SK-N-SH (cell line): ENCODE results near the gene FEZF1. TPM values are rescaled to one million over a fixed set of nuclear protein-coding genes. Genes with fewer than 3 reads are reported as not detected.

ENCODE experiments used
- CTCF ChIA-PET: fragments of 300-600, 350-600 bp; formaldehyde crosslinking; extraction: SDS; loops from one replicate; lab custom pipeline; 2021; lab: Yijun Ruan, JAX
- POLR2A ChIA-PET: fragments of 350-600 bp; sonication (Branson Sonifier 250); formaldehyde crosslinking; extraction: SDS; loops from one replicate; lab custom pipeline; 2020; ENCODE audit warnings: antibody characterized with exemption, inconsistent platforms; lab: Yijun Ruan, JAX
- DNase-seq: peaks from one replicate; pipeline ENCODE4 v3.0.0; 2012
- H2AFZ ChIP-seq: fragments of 200-600 bp; sonication (generic); 2 replicates; pipeline ENCODE4 v1.8.1; 2016; ENCODE audit warnings: antibody characterized with exemption, mild to moderate bottlenecking, low read depth
- H3F3A ChIP-seq: fragments of 200-600 bp; sonication (generic); replicated peaks from 2 replicates; pipeline ENCODE3; 2016; ENCODE audit warnings: antibody characterized with exemption, mild to moderate bottlenecking; ENCODE audit not compliant: insufficient read depth
- H3K27ac ChIP-seq, 2 experiments: fragments of 200-500 bp in 1 of 2; fragments of 200-600 bp in 1 of 2; sonication (Bioruptor generic) in 1 of 2; sonication (generic), shearing (Covaris generic) in 1 of 2; 2 replicates each; pipeline versions ENCODE4 v1.5.1 to v1.6.1; 2014 to 2016; ENCODE audit warnings: low read depth in 2 of 2, inconsistent platforms in 1 of 2, low read length in 1 of 2, mild to moderate bottlenecking in 1 of 2, mixed read lengths in 1 of 2
- H3K27me3 ChIP-seq: fragments of 200-600 bp; sonication (generic), shearing (Covaris generic); 2 replicates; pipeline ENCODE4 v1.6.1; 2016; ENCODE audit warnings: mixed run types; ENCODE audit not compliant: insufficient read depth
- H3K36me3 ChIP-seq, 2 experiments: fragments of 200-500 bp in 1 of 2; fragments of 200-600 bp in 1 of 2; sonication (Bioruptor generic) in 1 of 2; sonication (generic) in 1 of 2; replicated peaks in 1 of 2; 2 replicates each; pipeline versions ENCODE3 to v1.5.1; 2014 to 2016; ENCODE audit warnings: low read length in 1 of 2, mild to moderate bottlenecking in 1 of 2; ENCODE audit not compliant: insufficient read depth in 2 of 2, control insufficient read depth in 1 of 2
- H3K4me1 ChIP-seq, 2 experiments: fragments of 200-500 bp in 1 of 2; fragments of 200-600 bp in 1 of 2; sonication (Bioruptor generic) in 1 of 2; sonication (generic), shearing (Covaris generic) in 1 of 2; 2 replicates each; pipeline versions ENCODE4 v1.5.1 to v1.6.1; 2014 to 2016; ENCODE audit warnings: low read depth in 1 of 2, low read length in 1 of 2, mixed run types in 1 of 2; ENCODE audit not compliant: insufficient read depth in 2 of 2, control insufficient read depth in 1 of 2
- H3K4me2 ChIP-seq: fragments of 200-600 bp; sonication (generic), shearing (Covaris generic); 2 replicates; pipeline ENCODE4 v1.6.1; 2017; ENCODE audit warnings: mixed run types
- H3K4me3 ChIP-seq, 2 experiments: fragments of 200-500 bp in 1 of 2; fragments of 200-600 bp in 1 of 2; sonication (Bioruptor generic) in 1 of 2; sonication (generic), shearing (Covaris generic) in 1 of 2; 2 replicates each; pipeline versions ENCODE4 v1.5.1 to v1.8.1; 2014 to 2016; ENCODE audit warnings: low read depth in 2 of 2, inconsistent platforms in 1 of 2, low read length in 1 of 2, mild to moderate bottlenecking in 1 of 2, mixed read lengths in 1 of 2, moderate library complexity in 1 of 2
- H3K79me2 ChIP-seq: fragments of 200-600 bp; sonication (generic); 2 replicates; pipeline ENCODE4 v1.8.1; 2017; ENCODE audit warnings: mild to moderate bottlenecking; ENCODE audit not compliant: insufficient read depth
- H3K9ac ChIP-seq: fragments of 200-600 bp; sonication (generic); 2 replicates; pipeline ENCODE4 v1.6.1; 2017; ENCODE audit warnings: mixed run types
- H3K9me2 ChIP-seq: fragments of 200-600 bp; sonication (generic); 2 replicates; pipeline ENCODE4 v1.6.1; 2017; ENCODE audit warnings: mixed run types
- H3K9me3 ChIP-seq: fragments of 200-600 bp; sonication (generic); 2 replicates; pipeline ENCODE4 v1.6.1; 2017; ENCODE audit warnings: mixed run types, mild to moderate bottlenecking, moderate library complexity
- H4K20me1 ChIP-seq: fragments of 200-600 bp; sonication (generic); 2 replicates; pipeline ENCODE4 v1.6.1; 2017; ENCODE audit warnings: mild to moderate bottlenecking, mixed run types; ENCODE audit not compliant: insufficient read depth
- CHD2 ChIP-seq: fragments of 150-350 bp; IDR thresholded peaks from 2 replicates; pipeline ENCODE4 v1.6.1; 2018; ENCODE audit warnings: low read length; ENCODE audit not compliant: partially characterized antibody
- ELF1 ChIP-seq: IDR thresholded peaks from 2 replicates; pipeline ENCODE4 v1.4.0; 2012
- EP300 ChIP-seq, 2 experiments: IDR thresholded peaks; 2 replicates each; pipeline versions ENCODE4 v1.4.0 to v1.6.1; 2012; ENCODE audit warnings: borderline replicate concordance in 1 of 2, low read depth in 1 of 2, low read length in 1 of 2
- FOXJ3 ChIP-seq: sonication (generic); formaldehyde crosslinking; IDR thresholded peaks from 2 replicates; pipeline ENCODE4 v1.5.1; 2020; ENCODE audit warnings: mild to moderate bottlenecking, missing genetic modification reagents
- FOXM1 ChIP-seq: IDR thresholded peaks from 2 replicates; pipeline ENCODE4 v1.4.0; 2012; ENCODE audit warnings: low read depth, mild to moderate bottlenecking
- GABPA ChIP-seq: IDR thresholded peaks from 2 replicates; pipeline ENCODE4 v1.4.0; 2012; ENCODE audit warnings: low read depth, mild to moderate bottlenecking
- IRF3 ChIP-seq: fragments of 150-350 bp; IDR thresholded peaks from 2 replicates; pipeline ENCODE4 v1.6.1; 2016; ENCODE audit warnings: mild to moderate bottlenecking, low read depth, low read length
- JUND ChIP-seq: IDR thresholded peaks from 2 replicates; pipeline ENCODE4 v1.4.0; 2012
- MXI1 ChIP-seq: IDR thresholded peaks from 2 replicates; pipeline ENCODE4 v1.6.1; 2012; ENCODE audit warnings: mild to moderate bottlenecking, low read depth, low read length, improper control_type of control experiment
- NRF1 ChIP-seq: IDR thresholded peaks from 2 replicates; pipeline ENCODE4 v1.6.1; 2012; ENCODE audit warnings: low read depth, mild to moderate bottlenecking, low read length
- PBX3 ChIP-seq: IDR thresholded peaks from 2 replicates; pipeline ENCODE4; 2012
- POLR2AphosphoS5 ChIP-seq: IDR thresholded peaks from 2 replicates; pipeline ENCODE4 v1.6.1; 2012; ENCODE audit warnings: low read depth, low read length
- RCOR1 ChIP-seq: fragments of 150-350 bp; IDR thresholded peaks from 2 replicates; pipeline ENCODE4 v1.6.1; 2017; ENCODE audit warnings: antibody characterized with exemption, low read length
- RFX5 ChIP-seq: IDR thresholded peaks from 2 replicates; pipeline ENCODE4 v1.6.1; 2012; ENCODE audit warnings: mild to moderate bottlenecking, improper control_type of control experiment, low read length
- SIN3A ChIP-seq: IDR thresholded peaks from 2 replicates; pipeline ENCODE4 v1.6.1; 2012; ENCODE audit warnings: low read depth, mild to moderate bottlenecking, low read length, moderate library complexity, borderline replicate concordance
- TAF1 ChIP-seq: IDR thresholded peaks from 2 replicates; pipeline ENCODE4 v1.6.1; 2012; ENCODE audit warnings: low read depth, mild to moderate bottlenecking, low read length, moderate library complexity, borderline replicate concordance
- TCF12 ChIP-seq: IDR thresholded peaks from 2 replicates; pipeline ENCODE4 v1.4.0; 2012
- USF2 ChIP-seq: fragments of 150-350 bp; IDR thresholded peaks from 2 replicates; pipeline ENCODE4 v1.6.1; 2017; ENCODE audit warnings: antibody characterized with exemption, low read length, low read depth, borderline replicate concordance
- YY1 ChIP-seq: IDR thresholded peaks from 2 replicates; pipeline ENCODE4 v1.4.0; 2012; ENCODE audit warnings: low read depth, mild to moderate bottlenecking
- WGBS: methylation state at CpG from one replicate; pipeline ENCODE4 v1.1.6; 2017; ENCODE audit warnings: low lambda C conversion rate; 5-methylcytosine and 5-hydroxymethylcytosine counted together
- polyA plus RNA-seq, 3 experiments: library from polyadenylated mRNA; depleted of rRNA; stranded (reverse); fragments of >200 nt; gene quantifications; 2 replicates each; pipeline ENCODE4 v1.2.3, GENCODE V29; 2012

Gene FEZF1
- polyA plus RNA-seq, 1 of the 3 experiments (the other 2 are of a cell fraction), result not detected

- no peaks in the 10 kb centered on the region for H3K9me3 ChIP-seq
- no peak overlapping the region for H3K4me2 ChIP-seq
- H3K9me2 ChIP-seq, result 0 out of 2 replicates have a peak, but pooled peaks cover 5% of the 10 kb centered on the region
- TF ChIP-seq PBX3, result no peak
- no peak for TF ChIP-seq FOXJ3
- no peak for TF ChIP-seq CHD2
- TF ChIP-seq GABPA, result no peak
- TF ChIP-seq RCOR1, result no peak
- no peak for TF ChIP-seq NRF1
- TF ChIP-seq FOXM1, result no peak
- WGBS, result 0% methylated on average over 1 of the region's 1 CpG
- no peak overlapping the region for H3K4me3 ChIP-seq
- DNase-seq, result no peak
- CTCF ChIA-PET, result interaction anchor here (1.8 kb wide), 1 partner anchor 14 kb away, joined by 5 read pairs; no protein-coding TSS in a partner anchor
- H3F3A ChIP-seq, result no peaks in the 10 kb centered on the region
- no peaks in the 10 kb centered on the region for H3K4me1 ChIP-seq
- no peaks in the 10 kb centered on the region for H3K79me2 ChIP-seq
- no peaks in the 10 kb centered on the region for H3K36me3 ChIP-seq
- no peak overlapping the region for H3K27ac ChIP-seq
- no peaks in the 10 kb centered on the region for H3K27me3 ChIP-seq
- H4K20me1 ChIP-seq, result no peaks in the 10 kb centered on the region
- no peak overlapping the region for H3K9ac ChIP-seq
- POLR2A ChIA-PET, result no interaction called here
- no peak overlapping the region for H2AFZ ChIP-seq
These were observed 39.7 kb upstream of the FEZF1 start for GRCh38 chr7:122344303-122344620.

- Histone ChIP-seq H3K27ac (no peak overlapping the region), H3K9me2 (0 out of 2 replicates have a peak, but pooled peaks cover 5% of the 10 kb centered on the region), H3K4me2 (no peak overlapping the region), H3K27me3 (no peaks in the 10 kb centered on the region), H3K79me2 (no peaks in the 10 kb centered on the region), H3F3A (no peaks in the 10 kb centered on the region), H3K4me3 (no peak overlapping the region), H3K9me3 (no peaks in the 10 kb centered on the region), H3K4me1 (no peaks in the 10 kb centered on the region), H3K9ac (no peak overlapping the region), H2AFZ (no peak overlapping the region), H3K36me3 (no peaks in the 10 kb centered on the region), H4K20me1 (no peaks in the 10 kb centered on the region)
- ChIA-PET CTCF (interaction anchor here (0.8 kb wide), 1 partner anchor 114 kb away, joined by 3 read pairs; no protein-coding TSS in a partner anchor), POLR2A (no interaction called here)
- WGBS, result 14% methylated on average over 7 of the region's 7 CpGs
- TF ChIP-seq SIN3A (no peak), ELF1 (no peak), TAF1 (no peak), EP300 (IDR thresholded peaks at IDR 0.05; ENCODE audit: borderline replicate concordance in 1 of 2, low read depth in 1 of 2, low read length in 1 of 2) (no peak), MXI1 (no peak), RFX5 (no peak), POLR2AphosphoS5 (no peak), YY1 (no peak), RCOR1 (no peak), TCF12 (no peak), JUND (no peak), USF2 (no peak), IRF3 (no peak)
- DNase-seq, result no peak
These were observed 39.2 kb upstream of the FEZF1 start for GRCh38 chr7:122343601-122344302.
